ENCODE results near the gene CAP2.

DNA sequence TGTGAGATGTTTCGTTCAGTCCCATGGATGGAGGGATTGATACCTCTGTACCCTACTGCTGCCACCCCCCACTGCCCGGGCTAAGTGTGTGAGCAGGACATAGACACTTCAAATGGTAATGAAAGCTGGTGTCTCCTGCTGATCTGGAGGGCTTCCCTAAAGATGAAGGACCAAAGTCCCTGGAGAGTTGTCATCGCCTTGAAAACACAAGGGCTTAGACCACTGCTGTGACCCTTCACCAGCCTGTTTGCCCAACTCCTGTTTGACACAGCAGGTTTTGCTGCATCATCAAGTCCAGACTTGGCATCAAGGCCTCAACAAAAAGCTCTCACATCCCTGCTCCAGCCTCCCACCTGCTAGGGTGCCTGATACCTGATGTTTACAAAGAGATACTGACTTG is 148.8 kb downstream of the CAP2 start:
- TF ChIP-seq, protein P1, sequence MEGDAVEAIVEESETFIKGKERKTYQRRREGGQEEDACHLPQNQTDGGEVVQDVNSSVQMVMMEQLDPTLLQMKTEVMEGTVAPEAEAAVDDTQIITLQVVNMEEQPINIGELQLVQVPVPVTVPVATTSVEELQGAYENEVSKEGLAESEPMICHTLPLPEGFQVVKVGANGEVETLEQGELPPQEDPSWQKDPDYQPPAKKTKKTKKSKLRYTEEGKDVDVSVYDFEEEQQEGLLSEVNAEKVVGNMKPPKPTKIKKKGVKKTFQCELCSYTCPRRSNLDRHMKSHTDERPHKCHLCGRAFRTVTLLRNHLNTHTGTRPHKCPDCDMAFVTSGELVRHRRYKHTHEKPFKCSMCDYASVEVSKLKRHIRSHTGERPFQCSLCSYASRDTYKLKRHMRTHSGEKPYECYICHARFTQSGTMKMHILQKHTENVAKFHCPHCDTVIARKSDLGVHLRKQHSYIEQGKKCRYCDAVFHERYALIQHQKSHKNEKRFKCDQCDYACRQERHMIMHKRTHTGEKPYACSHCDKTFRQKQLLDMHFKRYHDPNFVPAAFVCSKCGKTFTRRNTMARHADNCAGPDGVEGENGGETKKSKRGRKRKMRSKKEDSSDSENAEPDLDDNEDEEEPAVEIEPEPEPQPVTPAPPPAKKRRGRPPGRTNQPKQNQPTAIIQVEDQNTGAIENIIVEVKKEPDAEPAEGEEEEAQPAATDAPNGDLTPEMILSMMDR (IDR thresholded peaks at IDR 0.05; ENCODE audit: borderline replicate concordance, extremely low read depth, low read length, poor library complexity, severe bottlenecking) = no peak
- TF ChIP-seq EZH2 (IDR thresholded peaks at IDR 0.05; ENCODE audit: borderline replicate concordance, low read depth, low read length, severe bottlenecking) = no peak
